Heart right ventricle (tissue), 16 donors: ENCODE data around the gene CNTN4. TPM values are rescaled to one million over a fixed set of nuclear protein-coding genes. Genes with fewer than 3 reads are reported as not detected.

Experiments used
- ATAC-seq, 8 donors: fragments of 200-7000 bp; cut with Tn5 transposase; one replicate each; pipeline ENCODE4 v1.9.1; 2020; ENCODE audit warnings: mild to moderate bottlenecking in 8 of 8, moderate library complexity in 8 of 8, moderate number of reproducible peaks in 1 of 8
- DNase-seq, 2 donors: peaks; one replicate each; pipeline ENCODE4 v3.0.0-alpha.2; 2020
- H3K27ac ChIP-seq, 10 donors: fragments of 200-600 bp; sonication (generic) in 2 of 10; one replicate each; pipeline versions ENCODE4 v1.5.0 to v1.8.0; 2020 to 2022; ENCODE audit warnings: mild to moderate bottlenecking in 3 of 10
- H3K27me3 ChIP-seq, 7 donors: fragments of 200-600 bp; one replicate each; pipeline ENCODE4 v1.8.0; 2021 to 2022; ENCODE audit warnings: mild to moderate bottlenecking in 2 of 7
- H3K36me3 ChIP-seq, 9 donors: fragments of 200-600 bp; sonication (generic) in 1 of 9; one replicate each; pipeline versions ENCODE4 v1.5.0 to v1.8.0; 2020 to 2022; ENCODE audit warnings: mild to moderate bottlenecking in 2 of 9
- H3K4me1 ChIP-seq, 9 donors: fragments of 200-600 bp; sonication (generic) in 1 of 9; one replicate each; pipeline versions ENCODE4 v1.5.0 to v1.8.0; 2020 to 2022; ENCODE audit warnings: mild to moderate bottlenecking in 4 of 9
- H3K4me3 ChIP-seq, 10 donors: fragments of 200-600 bp; sonication (generic) in 2 of 10; one replicate each; pipeline versions ENCODE4 v1.5.0 to v1.8.0; 2020 to 2022; ENCODE audit warnings: mild to moderate bottlenecking in 7 of 10, moderate library complexity in 2 of 10
- H3K9me3 ChIP-seq, 11 donors: fragments of 200-600 bp in 10 of 11; sonication (generic) in 2 of 11; one replicate each; pipeline versions ENCODE4 v1.5.0 to v1.8.0; 2013 to 2022; ENCODE audit warnings: mild to moderate bottlenecking in 2 of 11, control low read depth in 1 of 11, moderate library complexity in 1 of 11
- CTCF ChIP-seq, 9 donors: fragments of 200-600 bp; sonication (generic) in 2 of 9; IDR thresholded peaks; one replicate each; pipeline versions ENCODE4 v1.5.0 to v1.8.0; 2021 to 2022; ENCODE audit warnings: antibody characterized with exemption in 9 of 9, mild to moderate bottlenecking in 5 of 9, moderate library complexity in 1 of 9
- WGBS, 2 donors: extraction: QIAGEN DNeasy Blood & Tissue Kit; methylation state at CpG; one replicate each; pipeline ENCODE4 v1.1.7; 2013; ENCODE audit warnings: inconsistent platforms in 1 of 2; 5-methylcytosine and 5-hydroxymethylcytosine counted together
- intact Hi-C, 10 donors: fragments of 100-400 bp; cut with DNase I; formaldehyde crosslinking; loops; one replicate each; pipeline versions ENCODE4 v1.11.1 to v1.14.2; 2022
- polyA plus RNA-seq, 2 donors: library from polyadenylated mRNA; stranded (reverse); fragments of 200-250 nt; gene quantifications; one replicate each; pipeline ENCODE4 v1.2.3, GENCODE V29; 2013
- total RNA-seq, 10 donors: library from RNA; stranded (reverse); fragmentation: NEBNext Ultra II Directional in 3 of 10; extraction: Animal tissue kit (Norgen Biotek cat#: 25700) in 3 of 10; gene quantifications; one replicate each; pipeline versions ENCODE4 v1.2.1 to v1.2.4, GENCODE V29; 2021 to 2023
- donor health status: Arrhythmogenic right ventricular cardiomyopathy.
- donor health status: ischemic (EF 13 %, LVEDD 7.1; RV severe dilation, severe dysfunction).
- donor health status: healthy with polysubstance abuse.
- donor health status: DM: no; HTN: yes; CAD: no.
- donor health status: DM: no; HTN: no; CAD: no.
- donor health status: ischemic (EF 25% LVEDD 6.9; RV normal size, moderate dysfunction).
- donor health status: ischemic (EF 25% LVEDD 5.7; RV mildly dilated, moderate dysfunction).
- donor health status: healthy.
- donor health status: DM: yes; HTN: yes; CAD: no.
- donor health status: Ischemic cardiomyopathy.
- donor health status: ischemic (EF 35%, LVEDD 5.7; RV mildly dilated, moderate dysfunction).
- donor health status: nonischemic (EF 11% LVEDD 7.7; RV severe dilation, severe dysfunction).
- donor health status: DM: yes; HTN: yes; CAD: no.
- donor health status: PGD.
- donor health status: ischemic (EF 29% LVEDD 5.4; RV normal size, mild dysfunction).
- donor health status: nonischemic (EF 23%, LVEDD 6.1; RV moderate dilation, normal function).

The CNTN4 gene
- total and polyA plus RNA-seq, 12 donors, result 0.48 to 4.7 (median 2.5) TPM

GRCh38 chr3:2923390-2923789 is 824.7 kb downstream of the CNTN4 start:
- no peak for ATAC-seq
- no peaks in the 10 kb centered on the region for H3K27me3 ChIP-seq
- 62 to 65% methylated on average over 3 of the region's 3 CpGs for WGBS, 2 donors

GRCh38 chr3:2927259-2927658 is 828.6 kb downstream of the CNTN4 start:
- intact Hi-C loops, result no loop called here
- Histone ChIP-seq H3K4me3 (no peak overlapping the region), H3K27me3 (no peaks in the 10 kb centered on the region), H3K4me1 (no peaks in the 10 kb centered on the region), H3K36me3 (no peaks in the 10 kb centered on the region), H3K27ac (no peak overlapping the region), H3K9me3 (peaks cover 0 to 1% (median 0%) of the 10 kb centered on the region in 11 donors)
- ATAC-seq, result no peak
- TF ChIP-seq CTCF (IDR thresholded peaks at IDR 0.05), result no peak
- WGBS, 2 donors, result 50 to 53% methylated on average over 1 of the region's 1 CpG
- no peak for DNase-seq

More at GRCh38 chr3:2923390-2923789, 824.7 kb downstream of the CNTN4 start:
- H3K4me3 ChIP-seq, result no peak overlapping the region
- DNase-seq, result no peak
- H3K9me3 ChIP-seq, result peaks cover 0 to under 1% (median 0%) of the 10 kb centered on the region in 11 donors
- no peaks in the 10 kb centered on the region for H3K4me1 ChIP-seq
- TF ChIP-seq CTCF (IDR thresholded peaks at IDR 0.05), result no peak
- H3K36me3 ChIP-seq, result no peaks in the 10 kb centered on the region
- no peak overlapping the region for H3K27ac ChIP-seq
- intact Hi-C loops, result no loop called here

GRCh38 chr3:2929574-2929973 is 830.9 kb downstream of the CNTN4 start:
- no peak for TF ChIP-seq CTCF (IDR thresholded peaks at IDR 0.05)

GRCh38 chr3:2931265-2931664 is 832.6 kb downstream of the CNTN4 start:
- ATAC-seq, result no peak

More at GRCh38 chr3:2929574-2929973, 830.9 kb downstream of the CNTN4 start:
- Histone ChIP-seq H3K4me3 (no peak overlapping the region), H3K9me3 (peaks cover 0 to 5% (median 0%) of the 10 kb centered on the region in 11 donors), H3K27me3 (no peaks in the 10 kb centered on the region), H3K27ac (no peak overlapping the region), H3K4me1 (no peaks in the 10 kb centered on the region), H3K36me3 (no peaks in the 10 kb centered on the region)
- no peak for ATAC-seq
- intact Hi-C loops, result no loop called here
- no peak for DNase-seq
- 77 to 87% methylated on average over 5 of the region's 5 CpGs for WGBS, 2 donors

More at GRCh38 chr3:2931265-2931664, 832.6 kb downstream of the CNTN4 start:
- peaks cover 0 to 5% (median 0%) of the 10 kb centered on the region in 11 donors for H3K9me3 ChIP-seq
- intact Hi-C loops, result no loop called here
- no peaks in the 10 kb centered on the region for H3K36me3 ChIP-seq
- no peak for TF ChIP-seq CTCF (IDR thresholded peaks at IDR 0.05)
- H3K4me1 ChIP-seq, result no peaks in the 10 kb centered on the region
- DNase-seq, result no peak
- H3K27me3 ChIP-seq, result no peaks in the 10 kb centered on the region
- no peak overlapping the region for H3K27ac ChIP-seq
- no peak overlapping the region for H3K4me3 ChIP-seq
- WGBS, 2 donors, result 90 to 91% methylated on average over 4 of the region's 4 CpGs
